Stimulated activated CD8-positive, alpha-beta memory T cell treated with anti-CD3 and anti-CD28 coated beads, Interleukin-4, amount 100 ng/mL, for 24 hours (primary cell): ENCODE measurements around the gene TAPBP.
"Not testable (repeated sequence)": the region's sequence is repeated elsewhere in the genome, so short reads cannot be mapped to it uniquely, and the experiment has no call there.

Source experiments
- DNase-seq: peaks from one replicate; pipeline ENCODE4 v3.0.0-alpha.2; 2020; ENCODE audit warnings: low read depth

TAPBP gene

DNA sequence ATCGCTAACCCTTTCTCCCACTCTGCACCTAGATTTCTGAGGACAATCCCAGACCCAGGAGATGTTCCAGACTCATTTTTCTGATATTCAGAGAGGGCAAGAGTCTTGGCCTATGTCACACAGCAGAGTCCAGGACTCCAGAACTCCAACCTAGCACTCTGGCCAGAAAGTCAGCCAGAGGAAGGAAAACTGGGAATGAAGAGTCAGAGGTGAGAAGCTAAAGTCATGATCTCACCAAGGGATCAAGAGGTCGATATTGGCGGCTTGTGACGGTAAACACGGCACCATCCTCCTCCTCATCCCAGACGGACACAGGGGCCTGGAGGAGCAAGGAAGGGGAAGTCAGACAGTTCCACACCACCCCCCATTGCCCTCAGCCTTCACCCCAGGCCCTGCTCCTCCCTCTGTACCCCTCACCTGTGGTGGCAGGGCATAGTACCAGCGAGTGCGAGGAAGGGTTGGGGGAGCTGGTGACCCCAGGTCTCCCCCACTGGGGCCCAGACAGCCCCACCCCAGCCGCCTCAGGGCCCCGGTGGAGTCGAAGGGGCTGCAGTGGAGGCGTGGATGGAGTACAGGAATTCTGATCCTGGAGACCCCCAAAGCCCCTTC is 17.0 kb downstream of the TAPBP start:
- no peak for DNase-seq

DNA sequence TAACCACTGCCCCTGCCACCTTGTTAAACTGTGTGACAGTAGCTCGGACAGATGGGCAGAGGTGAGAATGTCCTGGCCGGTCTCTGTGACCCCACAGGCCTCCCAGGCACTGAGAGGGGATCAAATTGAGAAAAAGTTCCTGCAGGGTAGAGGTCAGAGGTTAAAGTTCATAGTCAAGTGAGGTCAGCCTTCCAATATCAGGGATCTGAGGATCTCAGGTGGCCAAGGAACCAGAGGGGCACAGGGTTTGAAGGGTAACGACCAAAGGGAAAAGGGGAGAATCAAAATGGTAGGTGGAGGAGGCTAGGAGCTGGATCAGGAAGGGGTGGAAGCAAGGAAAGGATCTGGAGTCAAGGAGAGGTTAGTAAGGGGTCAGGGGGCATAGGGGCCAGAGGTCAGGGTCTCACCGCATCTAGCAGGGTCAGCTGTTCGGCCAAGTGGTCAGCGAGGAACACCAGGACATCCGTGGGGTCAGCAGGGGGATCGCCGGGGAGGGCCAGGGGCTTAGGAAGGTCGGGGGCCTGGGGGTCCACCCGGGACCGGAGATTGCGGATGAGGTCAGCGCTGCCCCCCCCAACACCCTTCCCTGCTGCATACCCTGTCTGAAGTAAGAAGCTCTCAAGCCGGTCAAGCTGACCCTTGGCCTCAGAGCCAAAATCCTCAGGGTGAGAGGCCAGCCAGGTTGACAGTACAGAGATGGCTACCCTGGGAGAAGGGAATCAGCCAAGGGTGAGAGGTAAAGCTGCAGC is 18.1 kb downstream of the TAPBP start:
- no peak for DNase-seq

GRCh38 chr6:33294086-33294823 is 19.6 kb downstream of the TAPBP start:
- no peak for DNase-seq

DNA sequence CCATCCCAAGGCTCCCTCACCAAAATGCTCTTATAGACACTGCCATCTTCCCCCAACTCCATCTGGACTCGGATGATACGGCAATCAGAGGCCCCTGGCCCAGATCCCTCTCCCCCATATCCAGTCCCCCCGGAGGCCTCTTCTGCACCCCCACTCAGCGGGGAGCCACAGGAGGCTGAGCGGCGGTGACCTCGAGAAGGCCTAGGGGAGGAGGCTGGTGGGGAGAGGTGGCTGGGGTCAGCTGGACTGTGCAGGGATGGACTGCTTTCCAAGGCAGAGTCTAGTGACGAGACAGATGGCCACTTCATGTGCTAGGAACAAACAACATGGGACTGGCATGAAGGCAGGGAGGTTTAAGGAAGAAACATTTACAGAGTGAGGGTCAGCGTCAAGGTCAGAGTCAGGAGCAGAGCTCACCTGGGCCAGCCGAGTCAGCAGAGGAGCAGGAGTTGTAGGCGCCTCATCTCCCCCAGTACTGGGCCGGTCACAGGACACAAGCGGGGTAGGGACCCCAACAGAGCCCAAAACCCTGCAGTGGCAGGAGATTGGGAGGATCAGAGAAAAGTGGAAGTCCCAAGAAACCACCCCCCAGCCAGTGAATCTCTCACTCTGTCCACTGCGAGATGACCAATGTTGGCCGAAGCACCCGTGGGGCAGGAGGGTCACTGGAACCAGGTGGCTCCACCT is 20.7 kb downstream of the TAPBP start:
- no peak for DNase-seq

GRCh38 chr6:33290459-33290858 is 23.4 kb downstream of the TAPBP start:
- DNase-seq, result no peak

DNA sequence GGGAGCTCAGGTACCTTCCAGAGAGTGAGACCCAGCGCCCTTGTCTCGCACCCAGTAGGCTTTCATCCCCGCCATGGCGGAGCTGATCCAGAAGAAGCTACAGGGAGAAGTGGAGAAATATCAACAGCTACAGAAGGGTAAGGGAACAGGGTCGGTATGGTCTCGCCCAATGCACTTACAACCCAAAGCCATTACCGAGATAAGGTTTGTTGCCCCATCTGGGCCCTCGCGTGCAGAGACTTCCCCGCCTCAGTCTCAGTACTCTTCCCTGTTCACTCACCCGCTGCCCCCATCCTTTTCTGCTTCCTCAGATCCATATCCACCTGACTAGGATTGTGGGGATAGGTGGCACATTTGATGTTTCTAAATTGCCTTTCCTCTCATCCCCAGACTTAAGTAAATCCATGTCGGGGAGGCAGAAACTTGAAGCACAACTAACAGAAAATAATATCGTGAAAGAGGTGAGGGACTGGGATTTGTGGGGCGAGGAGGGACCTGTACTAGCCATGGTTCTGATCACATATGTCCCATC is 24.0 kb downstream of the TAPBP start:
- no peak for DNase-seq

DNA sequence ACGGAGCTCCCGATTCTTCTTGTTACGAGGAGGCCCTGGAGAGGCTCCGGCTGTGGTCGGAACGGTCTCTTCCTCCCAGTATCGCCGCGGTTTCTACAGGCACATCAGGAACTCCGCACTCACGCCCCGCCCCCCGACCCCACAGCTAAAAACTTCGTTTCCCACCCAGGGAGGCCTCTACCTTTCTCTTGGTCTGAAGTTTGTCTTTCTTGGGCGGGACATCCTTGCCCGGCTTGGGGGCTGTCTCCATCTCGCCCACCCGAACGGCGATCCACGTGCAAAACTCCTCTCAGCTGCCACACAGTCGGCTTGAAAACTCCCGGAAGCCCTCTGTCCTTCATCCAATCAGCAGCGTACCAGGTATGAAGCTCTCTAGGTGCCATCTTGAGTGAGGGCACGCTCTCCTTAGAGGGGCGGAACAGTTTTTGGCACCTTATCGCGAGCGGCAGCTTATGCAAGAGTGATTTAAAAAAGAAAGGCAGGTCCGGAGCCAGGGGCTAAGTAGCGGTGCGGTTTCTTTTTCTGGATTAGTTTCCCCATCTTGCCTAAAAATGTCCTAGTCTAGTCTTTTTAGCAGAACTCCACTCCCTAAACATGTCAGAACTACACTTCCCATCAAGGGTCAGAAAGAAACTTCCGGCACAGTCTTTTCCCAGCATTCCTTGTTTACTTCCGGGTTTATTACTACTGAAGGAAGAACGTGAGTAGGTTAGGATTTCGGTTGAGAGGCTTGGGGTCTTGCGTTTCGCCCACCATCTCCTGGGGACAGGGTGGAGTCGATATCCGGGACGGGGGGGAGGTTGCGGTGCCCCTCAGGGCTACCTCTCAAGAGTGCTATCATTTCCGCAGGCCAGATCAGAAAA is 24.7 kb downstream of the TAPBP start, which contains the start of the genes PFDN6 and WDR46:
TSS of gene PFDN6 (plus strand) at position 681 of the 863 bp plus-strand sequence. CDS start 256 bp downstream, outside the sequence.
TSS of gene WDR46 (minus strand) at position 319 of the 863 bp plus-strand sequence. CDS start at position 250, 69 bp downstream.
- DNase-seq, result peak; percentile 71

- no peak for DNase-seq
Measured at GRCh38 chr6:33288141-33288920, 25.5 kb downstream of the TAPBP start.

- no peak for DNase-seq
Measured at GRCh38 chr6:33286946-33287914, 26.6 kb downstream of the TAPBP start.

- DNase-seq, result not testable (repeated sequence)
Measured at GRCh38 chr6:33285214-33285613, 28.7 kb downstream of the TAPBP start.

GRCh38 chr6:33280539-33280938 is 33.3 kb downstream of the TAPBP start:
- no peak for DNase-seq

- no peak for DNase-seq
Measured at GRCh38 chr6:33279971-33280511, 33.8 kb downstream of the TAPBP start.

GRCh38 chr6:33279257-33279695 is 34.6 kb downstream of the TAPBP start:
- DNase-seq, result no peak

- no peak for DNase-seq
Measured at GRCh38 chr6:33278810-33279209, 35.1 kb downstream of the TAPBP start.

DNA sequence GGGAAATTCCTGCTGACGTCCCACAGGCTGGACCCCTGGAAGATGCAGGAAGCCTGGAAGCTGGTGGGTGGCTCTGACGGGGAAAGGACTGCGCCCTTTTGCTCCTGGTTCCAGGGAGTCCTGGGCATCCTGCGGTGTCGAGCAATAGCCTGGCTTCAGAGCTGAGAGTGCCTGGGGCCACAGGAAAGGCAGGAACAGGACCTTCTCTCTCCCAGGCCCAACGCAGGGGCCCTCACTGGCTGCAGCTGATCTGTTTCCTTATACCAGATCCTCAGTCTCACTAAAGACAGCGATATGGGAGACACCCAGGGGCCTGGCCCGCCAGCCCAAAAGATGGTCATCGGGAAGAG is 35.5 kb downstream of the TAPBP start:
- no peak for DNase-seq

- DNase-seq, result no peak
Measured at GRCh38 chr6:33277663-33278391, 36.1 kb downstream of the TAPBP start.

GRCh38 chr6:33276864-33277662 is 36.8 kb downstream of the TAPBP start, which contains the start of gene B3GALT4:
Gene B3GALT4 (plus strand): TSS chr6:33277123. CDS start chr6:33277420, 297 bp downstream.
- DNase-seq, result peak; percentile 72
